Uterus (tissue), 4 donors: ENCODE measurements around the gene OSCP1. TPM values are rescaled to one million over a fixed set of nuclear protein-coding genes. Genes with fewer than 3 reads are reported as not detected.

ENCODE experiments used
- DNase-seq, 2 donors: peaks; one replicate each; pipeline ENCODE4 v3.0.0-alpha.2; 2019 to 2020
- H3K27ac ChIP-seq, 2 donors: fragments of 200-600 bp; sonication (generic); 1 replicate in 1 of 2; 2 replicates in 1 of 2; pipeline ENCODE4 v1.5.1; 2016 to 2018
- H3K27me3 ChIP-seq, 2 donors: fragments of 200-600 bp; sonication (generic); one replicate each; pipeline ENCODE4 v1.5.1; 2018 to 2019; ENCODE audit warnings: control low read depth in 1 of 2
- H3K36me3 ChIP-seq, 2 donors: fragments of 200-600 bp; sonication (generic); one replicate each; pipeline ENCODE4 v1.5.1; 2019; ENCODE audit warnings: control low read depth in 1 of 2
- H3K4me1 ChIP-seq, 2 donors: fragments of 200-600 bp; sonication (generic); one replicate each; pipeline ENCODE4 v1.5.1; 2018 to 2019; ENCODE audit warnings: control low read depth in 1 of 2
- H3K4me3 ChIP-seq, 2 donors: fragments of 200-600 bp; sonication (generic); 1 replicate in 1 of 2; 2 replicates in 1 of 2; pipeline ENCODE4 v1.5.1; 2018 to 2019; ENCODE audit warnings: mild to moderate bottlenecking in 1 of 2
- H3K9me3 ChIP-seq, 2 donors: fragments of 200-600 bp; sonication (generic); one replicate each; pipeline ENCODE4 v1.5.1; 2019; ENCODE audit warnings: control low read depth in 1 of 2
- POLR2A ChIP-seq, 2 donors: fragments of 450-650 bp; IDR thresholded peaks; one replicate each; pipeline ENCODE4 v1.6.1; 2016; ENCODE audit warnings: antibody characterized with exemption in 2 of 2, mild to moderate bottlenecking in 1 of 2, moderate library complexity in 1 of 2
- intact Hi-C: fragments of 100-400 bp; cut with DNase I; formaldehyde crosslinking; loops from one replicate; pipeline ENCODE4 v1.15.1; 2023; ENCODE audit warnings: low total_unique reads
- total RNA-seq, 4 donors: library from RNA; depleted of rRNA in 3 of 4; stranded (reverse); fragments of >200 nt in 3 of 4; gene quantifications; one replicate each; pipeline versions ENCODE4 v1.1.0 to v1.2.4, GENCODE V29; 2014 to 2023
- TF ChIP-seq, protein P1 (sequence below), 4 experiments: fragments of 200-600 bp in 2 of 4; fragments of 450-650 bp in 2 of 4; sonication (generic) in 2 of 4; IDR thresholded peaks; one replicate each; pipeline ENCODE4 v1.5.1; 2016 to 2019; ENCODE audit warnings: antibody characterized with exemption in 4 of 4, mild to moderate bottlenecking in 2 of 4, moderate library complexity in 1 of 4
- donor health status: DM: yes; HTN: yes; CAD: no.

The OSCP1 gene
- total RNA-seq, 4 donors from 2014 or later, result 2.4 to 22.4 (median 12.0) TPM

DNA sequence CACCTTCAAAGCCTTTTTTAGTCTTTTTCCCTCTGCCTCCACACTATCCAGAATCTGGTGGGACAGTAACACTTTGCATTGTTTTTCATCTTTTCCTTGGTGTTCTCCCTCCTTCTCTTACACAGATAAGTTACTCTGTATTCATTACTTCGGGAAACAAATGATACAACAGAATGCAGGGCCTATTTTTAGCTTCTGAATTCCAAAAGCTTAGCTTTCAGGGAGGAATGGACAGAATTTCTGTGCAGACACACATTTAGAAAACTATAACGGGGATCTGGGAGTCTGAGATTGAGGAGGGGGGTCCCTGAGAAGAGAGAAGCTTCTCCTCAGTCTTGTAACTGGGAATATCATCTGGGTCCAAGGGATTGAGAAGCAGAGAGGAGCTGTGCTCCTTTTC lies 61.0 kb downstream of the OSCP1 start:
- H3K27me3 ChIP-seq, result no peaks in the 10 kb centered on the region
- H3K9me3 ChIP-seq, result no peaks in the 10 kb centered on the region
- H3K27ac ChIP-seq, result peak overlapping the region; percentile 99
- intact Hi-C loops, result no loop called here
- TF ChIP-seq, protein P1, sequence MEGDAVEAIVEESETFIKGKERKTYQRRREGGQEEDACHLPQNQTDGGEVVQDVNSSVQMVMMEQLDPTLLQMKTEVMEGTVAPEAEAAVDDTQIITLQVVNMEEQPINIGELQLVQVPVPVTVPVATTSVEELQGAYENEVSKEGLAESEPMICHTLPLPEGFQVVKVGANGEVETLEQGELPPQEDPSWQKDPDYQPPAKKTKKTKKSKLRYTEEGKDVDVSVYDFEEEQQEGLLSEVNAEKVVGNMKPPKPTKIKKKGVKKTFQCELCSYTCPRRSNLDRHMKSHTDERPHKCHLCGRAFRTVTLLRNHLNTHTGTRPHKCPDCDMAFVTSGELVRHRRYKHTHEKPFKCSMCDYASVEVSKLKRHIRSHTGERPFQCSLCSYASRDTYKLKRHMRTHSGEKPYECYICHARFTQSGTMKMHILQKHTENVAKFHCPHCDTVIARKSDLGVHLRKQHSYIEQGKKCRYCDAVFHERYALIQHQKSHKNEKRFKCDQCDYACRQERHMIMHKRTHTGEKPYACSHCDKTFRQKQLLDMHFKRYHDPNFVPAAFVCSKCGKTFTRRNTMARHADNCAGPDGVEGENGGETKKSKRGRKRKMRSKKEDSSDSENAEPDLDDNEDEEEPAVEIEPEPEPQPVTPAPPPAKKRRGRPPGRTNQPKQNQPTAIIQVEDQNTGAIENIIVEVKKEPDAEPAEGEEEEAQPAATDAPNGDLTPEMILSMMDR (IDR thresholded peaks at IDR 0.05), result no peak
- no peak for TF ChIP-seq POLR2A (IDR thresholded peaks at IDR 0.05)
- peaks cover 6 to 15% of the 10 kb centered on the region in 2 donors for H3K4me1 ChIP-seq
- no peaks in the 10 kb centered on the region for H3K36me3 ChIP-seq
- no peak for DNase-seq
- no peak overlapping the region for H3K4me3 ChIP-seq

GRCh38 chr1:36387141-36387949 lies 62.9 kb downstream of the OSCP1 start:
- peak; percentile 57 to 75 for DNase-seq
- TF ChIP-seq, protein P1 (IDR thresholded peaks at IDR 0.05), result no peak
- TF ChIP-seq POLR2A (IDR thresholded peaks at IDR 0.05), result no peak
- Histone ChIP-seq H3K36me3 (no peaks in the 10 kb centered on the region), H3K27ac (peak overlapping the region; percentile 99), H3K9me3 (no peaks in the 10 kb centered on the region), H3K4me3 (peak overlapping the region; percentile 19 to 95), H3K27me3 (no peaks in the 10 kb centered on the region), H3K4me1 (peaks cover 6 to 11% of the 10 kb centered on the region in 2 donors)
- intact Hi-C loops, result no loop called here

- Histone ChIP-seq H3K27ac (peak overlapping the region; percentile 99), H3K4me1 (peaks cover 6 to 11% of the 10 kb centered on the region in 2 donors), H3K4me3 (peak overlapping the region; percentile 53 to 95), H3K9me3 (no peaks in the 10 kb centered on the region), H3K27me3 (no peaks in the 10 kb centered on the region), H3K36me3 (no peaks in the 10 kb centered on the region)
- intact Hi-C loops, result no loop called here
- peak; percentile 94 to 99 for DNase-seq
- peak; percentile 83 to 97 for TF ChIP-seq POLR2A (IDR thresholded peaks at IDR 0.05)
- TF ChIP-seq, protein P1 (IDR thresholded peaks at IDR 0.05), result no peak
Observed at GRCh38 chr1:36386265-36387140, 63.7 kb downstream of the OSCP1 start.

- TF ChIP-seq, protein P1 (IDR thresholded peaks at IDR 0.05), result peak in 1 of 4 experiments; percentile 10
- TF ChIP-seq POLR2A (IDR thresholded peaks at IDR 0.05), result peak; percentile 76 to 98
- peaks cover 6 to 11% of the 10 kb centered on the region in 2 donors for H3K4me1 ChIP-seq
- H3K9me3 ChIP-seq, result no peaks in the 10 kb centered on the region
- DNase-seq, result peak; percentile 99
- H3K36me3 ChIP-seq, result no peaks in the 10 kb centered on the region
- H3K27ac ChIP-seq, result peak within 1 kb of the TSS; percentile 99
- intact Hi-C loops, result no loop called here
- peak within 1 kb of the TSS; percentile 95 to 97 for H3K4me3 ChIP-seq
- H3K27me3 ChIP-seq, result no peaks in the 10 kb centered on the region
Observed at GRCh38 chr1:36385410-36386264, 64.6 kb downstream of the OSCP1 start, which contains the start of gene STK40. Gene STK40 (minus strand): TSS chr1:36385924. CDS start chr1:36361332, 24,592 bp downstream.
